ENCODE data around the gene HCK. TPM values are rescaled to one million over a fixed set of nuclear protein-coding genes. Genes with fewer than 3 reads are reported as not detected.

HCK gene
- polyA plus RNA-seq (2012; rRNA removed): not detected in 2 replicates
- polyA plus RNA-seq (2012; cell fraction: cytosol; rRNA removed): not detected in 2 replicates
- not detected in 2 replicates for polyA plus RNA-seq (2012; cell fraction: nucleus; rRNA removed)

DNA sequence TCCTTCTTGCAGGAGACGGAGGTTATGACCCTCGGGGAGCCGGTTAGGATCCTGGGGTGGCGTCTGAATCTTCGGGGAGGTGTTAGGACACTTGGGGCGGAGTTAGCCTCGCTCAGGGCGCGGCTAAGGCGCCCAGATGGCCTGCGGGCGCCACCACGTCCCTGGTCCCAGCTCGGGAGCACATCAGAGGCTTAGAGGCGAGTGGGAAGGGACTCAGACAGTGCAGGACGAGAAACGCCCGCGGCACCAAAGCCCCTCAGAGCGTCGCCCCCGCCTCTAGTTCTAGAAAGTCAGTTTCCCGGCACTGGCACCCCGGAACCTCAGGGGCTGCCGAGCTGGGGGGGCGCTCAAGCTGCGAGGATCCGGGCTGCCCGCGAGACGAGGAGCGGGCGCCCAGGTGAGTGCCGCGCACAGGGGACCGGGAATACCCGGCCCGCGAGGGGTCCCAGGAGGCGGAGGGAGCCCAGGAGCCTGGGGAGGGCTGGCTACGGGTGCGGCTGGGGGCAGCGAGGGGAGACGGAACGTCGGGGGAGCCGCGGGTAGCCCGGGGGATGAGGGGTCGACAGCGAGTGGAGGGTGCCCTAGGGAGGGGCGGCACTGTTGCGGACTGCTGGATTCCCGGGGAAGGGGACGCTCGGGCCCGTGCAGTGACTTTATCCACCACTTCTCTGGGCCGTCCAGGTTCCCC is at the start of gene HCK:
HCK (plus strand) TSS at position 153 of the 688 bp plus-strand sequence.
- TF ChIP-seq GABPA (IDR thresholded peaks at IDR 0.05; ENCODE audit: low read depth): no peak
- no peaks in the 10 kb centered on the region for H3F3A ChIP-seq (replicated peaks; ENCODE audit: insufficient read depth)
- H4K20me1 ChIP-seq (ENCODE audit: insufficient read depth): no peaks in the 10 kb centered on the region
- no peaks in the 10 kb centered on the region for H3K79me2 ChIP-seq (ENCODE audit: insufficient read depth)
- POLR2A ChIA-PET: no interaction called here
- no peaks in the 10 kb centered on the region; a peak in 1 of 4 replicates for H3K4me1 ChIP-seq (ENCODE audit: control insufficient read depth in 1 of 2, insufficient read depth in 2 of 2, low read depth in 1 of 2, low read length in 1 of 2)
- peaks cover 58% of the 10 kb centered on the region for H3K27me3 ChIP-seq (ENCODE audit: insufficient read depth)
- 6% methylated on average over 25 of the region's 58 CpGs for WGBS (ENCODE audit: low lambda C conversion rate)
- CTCF ChIA-PET: interaction anchor here (1.3 kb wide), 1 partner anchor 40 kb away, joined by 3 read pairs; no protein-coding TSS in a partner anchor
- peak within 1 kb of the TSS in 1 of 2 experiments; percentile 10; a peak in 1 of 4 replicates for H3K4me3 ChIP-seq (ENCODE audit: low read depth in 2 of 2, low read length in 1 of 2)
- DNase-seq: peak; percentile 57
- no peak within 1 kb of the TSS for H3K4me2 ChIP-seq
- no peak within 1 kb of the TSS for H3K27ac ChIP-seq (ENCODE audit: low read depth in 2 of 2, low read length in 1 of 2)
- no peaks in the 10 kb centered on the region for H3K9me2 ChIP-seq
- no peak within 1 kb of the TSS for H3K9ac ChIP-seq
- no peak within 1 kb of the TSS for H2AFZ ChIP-seq (ENCODE audit: low read depth)
- H3K9me3 ChIP-seq: no peaks in the 10 kb centered on the region
- H3K36me3 ChIP-seq (replicated peaks in 1 of 2; ENCODE audit: control insufficient read depth in 1 of 2, insufficient read depth in 2 of 2, low read length in 1 of 2): no peaks in the 10 kb centered on the region

DNA sequence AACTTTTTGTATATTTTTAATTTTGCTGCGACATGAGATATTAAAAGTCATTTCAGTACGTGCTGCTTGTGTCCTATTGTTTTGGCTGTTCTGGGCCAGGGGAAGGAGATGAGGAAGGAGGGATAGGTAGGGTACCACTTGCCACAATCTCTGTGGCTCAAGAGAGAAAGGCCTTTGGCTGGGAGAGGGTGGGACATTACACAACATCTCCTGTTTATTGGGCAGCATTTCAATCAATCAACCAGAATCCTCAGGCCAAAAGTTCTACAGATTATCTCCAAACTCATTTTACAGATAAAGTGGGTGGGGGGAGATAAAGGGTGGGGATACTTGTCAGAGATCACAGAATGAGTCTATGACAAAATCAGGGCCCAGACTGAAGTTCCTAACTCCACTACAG is 48.7 kb upstream of the HCK start:
- no peak overlapping the region for H3K27ac ChIP-seq (ENCODE audit: low read depth in 2 of 2, low read length in 1 of 2)
- no peak overlapping the region for H3K4me3 ChIP-seq (ENCODE audit: low read depth in 2 of 2, low read length in 1 of 2)
- POLR2A ChIA-PET: no interaction called here
- no peaks in the 10 kb centered on the region for H3K79me2 ChIP-seq (ENCODE audit: insufficient read depth)
- CTCF ChIA-PET: interaction anchor here (1.1 to 1.5 kb wide), 2 partner anchors 39 to 180 kb away, joined by 3 to 4 read pairs; no protein-coding TSS in a partner anchor
- H2AFZ ChIP-seq (ENCODE audit: low read depth): no peak overlapping the region
- H3K36me3 ChIP-seq (replicated peaks in 1 of 2; ENCODE audit: control insufficient read depth in 1 of 2, insufficient read depth in 2 of 2, low read length in 1 of 2): no peaks in the 10 kb centered on the region
- no peaks in the 10 kb centered on the region for H3F3A ChIP-seq (replicated peaks; ENCODE audit: insufficient read depth)
- H3K27me3 ChIP-seq (ENCODE audit: insufficient read depth): 0 out of 2 replicates have a peak, but pooled peaks cover 9% of the 10 kb centered on the region
- H3K9me3 ChIP-seq: no peaks in the 10 kb centered on the region
- peaks cover 0 to 9% of the 10 kb centered on the region in 2 experiments; a peak in 1 of 4 replicates for H3K4me1 ChIP-seq (ENCODE audit: control insufficient read depth in 1 of 2, insufficient read depth in 2 of 2, low read depth in 1 of 2, low read length in 1 of 2)
- H3K9ac ChIP-seq: no peak overlapping the region
- no peak for DNase-seq
- TF ChIP-seq, protein P1, sequence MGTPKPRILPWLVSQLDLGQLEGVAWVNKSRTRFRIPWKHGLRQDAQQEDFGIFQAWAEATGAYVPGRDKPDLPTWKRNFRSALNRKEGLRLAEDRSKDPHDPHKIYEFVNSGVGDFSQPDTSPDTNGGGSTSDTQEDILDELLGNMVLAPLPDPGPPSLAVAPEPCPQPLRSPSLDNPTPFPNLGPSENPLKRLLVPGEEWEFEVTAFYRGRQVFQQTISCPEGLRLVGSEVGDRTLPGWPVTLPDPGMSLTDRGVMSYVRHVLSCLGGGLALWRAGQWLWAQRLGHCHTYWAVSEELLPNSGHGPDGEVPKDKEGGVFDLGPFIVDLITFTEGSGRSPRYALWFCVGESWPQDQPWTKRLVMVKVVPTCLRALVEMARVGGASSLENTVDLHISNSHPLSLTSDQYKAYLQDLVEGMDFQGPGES (IDR thresholded peaks at IDR 0.05; ENCODE audit: low read depth, low read length): no peak
- TF ChIP-seq CHD2 (IDR thresholded peaks at IDR 0.05; ENCODE audit: low read length, partially characterized antibody): no peak
- no peak for TF ChIP-seq FOXJ3 (CRISPR knock-in tag; IDR thresholded peaks at IDR 0.05)
- no peak for TF ChIP-seq SIN3A (IDR thresholded peaks at IDR 0.05; ENCODE audit: borderline replicate concordance, low read depth, low read length)
- no peak for TF ChIP-seq MAX (IDR thresholded peaks at IDR 0.05; ENCODE audit: low read depth)
- no peak for TF ChIP-seq ZBTB33 (IDR thresholded peaks at IDR 0.05; ENCODE audit: borderline replicate concordance, low read depth)
- TF ChIP-seq RXRA (IDR thresholded peaks at IDR 0.05; ENCODE audit: borderline replicate concordance, low read depth): no peak
- H4K20me1 ChIP-seq (ENCODE audit: insufficient read depth): no peaks in the 10 kb centered on the region
- no peak overlapping the region for H3K4me2 ChIP-seq
- 45% methylated on average over 2 of the region's 2 CpGs for WGBS (ENCODE audit: low lambda C conversion rate)
- H3K9me2 ChIP-seq: no peaks in the 10 kb centered on the region

All from SK-N-SH (cell line).